ENCODE data around the gene AUP1.
A peak's percentile ranks its signal among the peaks of the same experiment; 100 is the strongest.
"Not testable (repeated sequence)": the region's sequence is repeated elsewhere in the genome, so short reads cannot be mapped to it uniquely, and the experiment has no call there.

The AUP1 gene

GRCh38 chr2:74496997-74497776 lies 32.3 kb downstream of the AUP1 start:
- no peak for DNase-seq

- DNase-seq: no peak
Measured at GRCh38 chr2:74495440-74495839, 34.1 kb downstream of the AUP1 start.

GRCh38 chr2:74493546-74493945 lies 36.0 kb downstream of the AUP1 start:
- no peak for DNase-seq

GRCh38 chr2:74491648-74492544 lies 37.6 kb downstream of the AUP1 start:
- DNase-seq: no peak

GRCh38 chr2:74489906-74490305 lies 39.6 kb downstream of the AUP1 start:
- no peak for DNase-seq

- no peak for DNase-seq
Measured at GRCh38 chr2:74488643-74489481, 40.6 kb downstream of the AUP1 start.

- no peak for DNase-seq
Measured at GRCh38 chr2:74486141-74486540, 43.4 kb downstream of the AUP1 start.

- DNase-seq: not testable (repeated sequence)
Measured at GRCh38 chr2:74483675-74484164, 45.8 kb downstream of the AUP1 start.

- DNase-seq: peak; percentile 94
Measured at GRCh38 chr2:74482801-74483674, 46.5 kb downstream of the AUP1 start, which contains the start of the genes CCDC142 and TTC31. TSS of gene CCDC142 (minus strand) at chr2:74482998. CDS start at chr2:74482837, 161 bp downstream. TSS of gene TTC31 (plus strand) at chr2:74483081. CDS start at chr2:74483096, 15 bp downstream.

GRCh38 chr2:74481961-74482800 lies 47.3 kb downstream of the AUP1 start:
- peak; percentile 64 for DNase-seq

- no peak for DNase-seq
Measured at GRCh38 chr2:74481431-74481830, 48.1 kb downstream of the AUP1 start.
